Dermis microvascular lymphatic vessel endothelial cell (primary cell): ENCODE data around the gene DNAJC7. TPM values are rescaled to one million over a fixed set of nuclear protein-coding genes. Genes with fewer than 3 reads are reported as not detected.
"Not testable (repeated sequence)": the region's sequence is repeated elsewhere in the genome, so short reads cannot be mapped to it uniquely, and the experiment has no call there.

Source experiments
- DNase-seq, 2 donors: peaks; one replicate each; pipeline versions ENCODE4 v3.0.0 to v3.0.0-alpha.2; 2010; ENCODE audit warnings: low read depth in 2 of 2
- total RNA-seq: library from RNA; depleted of rRNA; stranded (reverse); fragments of >200 nt; gene quantifications from 2 replicates; pipeline ENCODE4 v1.2.1, GENCODE V29; 2014

The DNAJC7 gene
- total RNA-seq, 1 donor from 2014 or later = 59.8 TPM

DNA sequence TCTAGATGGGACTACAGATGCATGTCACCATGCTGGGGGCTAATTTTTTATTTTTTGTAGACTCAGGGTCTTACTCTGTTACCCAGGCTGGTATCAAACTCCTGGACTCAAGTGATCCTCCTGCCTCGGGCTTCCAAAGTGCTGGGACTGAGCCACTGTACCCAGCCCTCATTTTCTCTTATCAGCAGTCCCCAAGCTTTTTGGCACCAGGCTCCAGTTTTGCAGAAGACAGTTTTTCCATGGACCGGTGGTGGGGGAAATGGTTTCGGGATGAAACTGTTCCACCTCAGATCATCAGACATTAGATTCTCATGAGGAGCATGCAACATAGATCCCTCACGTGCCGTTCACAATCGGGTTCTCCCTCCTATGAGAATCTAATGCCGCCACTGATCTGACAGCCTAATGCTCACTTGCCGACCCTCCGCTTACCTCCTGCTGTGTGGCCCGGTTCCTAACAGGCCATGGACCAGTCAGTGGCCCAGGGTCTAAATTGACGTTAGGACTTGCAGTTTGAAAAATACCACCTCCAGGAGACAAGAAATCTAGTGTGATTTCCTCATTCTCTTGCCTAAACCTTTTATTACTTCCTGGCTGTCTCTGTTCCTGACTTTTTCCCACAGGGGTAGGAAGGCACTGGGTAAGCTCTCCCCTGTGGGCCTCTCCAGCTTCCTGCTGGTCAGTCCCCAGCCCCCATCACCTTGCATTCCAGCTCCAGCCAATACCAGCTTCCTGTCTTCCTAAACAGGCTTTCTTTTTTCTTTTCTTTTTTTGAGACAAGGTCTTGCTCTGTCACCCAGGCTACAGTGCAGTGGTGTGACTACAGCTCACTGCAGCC, 60.0 kb downstream of the DNAJC7 start:
- peak in 1 of 2 donors; percentile 53 for DNase-seq

DNA sequence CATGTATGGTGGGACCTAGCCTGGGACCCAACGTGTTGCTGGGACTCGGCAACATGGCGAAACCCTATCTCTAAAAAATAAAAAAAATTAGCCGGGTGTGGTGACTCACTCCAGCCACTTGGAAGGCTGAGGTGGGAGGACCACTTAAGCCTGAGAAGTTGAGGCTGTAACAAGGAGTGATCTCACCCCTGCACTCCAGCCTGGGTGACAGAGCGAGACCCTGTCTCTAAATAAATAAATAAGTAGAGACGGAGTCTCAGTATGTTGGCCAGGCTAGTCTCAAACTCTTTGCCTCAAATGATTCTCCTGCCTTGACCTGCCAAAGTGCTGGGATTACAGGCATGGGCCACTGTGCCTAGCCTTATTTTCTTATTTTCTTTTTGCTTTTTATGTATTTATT, 60.7 kb downstream of the DNAJC7 start:
- no peak for DNase-seq

- DNase-seq = no peak
Observed at GRCh38 chr17:41948762-41949460, 68.3 kb downstream of the DNAJC7 start.

DNA sequence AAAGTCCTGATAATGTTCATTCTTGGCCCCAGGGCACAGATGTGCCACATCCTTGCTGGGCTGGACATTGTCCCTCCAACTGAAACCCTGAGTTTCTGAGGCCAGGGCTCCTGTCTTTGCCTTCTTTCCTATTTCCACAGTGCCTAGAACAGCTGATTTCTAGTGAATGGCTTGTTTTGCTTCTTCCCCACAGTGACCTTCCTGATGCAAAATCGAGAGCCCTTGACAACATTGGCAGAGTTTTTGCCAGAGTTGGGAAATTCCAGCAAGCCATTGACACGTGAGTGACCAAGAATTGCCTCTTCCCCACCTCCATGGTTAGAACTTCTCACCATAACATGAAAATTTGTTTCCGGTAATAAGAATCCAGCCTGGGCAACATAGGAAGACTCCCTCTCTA, 72.3 kb downstream of the DNAJC7 start:
- DNase-seq = no peak

DNA sequence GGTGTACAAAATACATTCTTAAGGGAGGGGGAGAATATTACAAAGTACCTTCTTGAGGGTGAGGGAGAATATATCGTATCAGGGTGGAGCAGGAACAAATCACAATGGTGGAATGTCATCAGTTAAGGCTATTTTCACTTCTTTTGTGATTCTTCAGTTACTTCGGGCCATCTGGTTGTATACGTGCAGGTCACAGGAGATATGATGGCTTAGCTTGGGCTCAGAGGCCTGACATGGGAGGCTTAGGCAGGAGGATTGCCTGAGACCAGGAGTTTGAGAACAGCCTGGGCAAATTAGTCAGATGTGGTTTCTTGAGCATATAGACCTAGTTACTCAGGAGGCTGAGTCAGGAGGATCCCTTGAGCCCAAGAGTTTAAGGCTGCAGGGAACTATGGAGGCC, 73.7 kb downstream of the DNAJC7 start:
- no peak for DNase-seq

DNA sequence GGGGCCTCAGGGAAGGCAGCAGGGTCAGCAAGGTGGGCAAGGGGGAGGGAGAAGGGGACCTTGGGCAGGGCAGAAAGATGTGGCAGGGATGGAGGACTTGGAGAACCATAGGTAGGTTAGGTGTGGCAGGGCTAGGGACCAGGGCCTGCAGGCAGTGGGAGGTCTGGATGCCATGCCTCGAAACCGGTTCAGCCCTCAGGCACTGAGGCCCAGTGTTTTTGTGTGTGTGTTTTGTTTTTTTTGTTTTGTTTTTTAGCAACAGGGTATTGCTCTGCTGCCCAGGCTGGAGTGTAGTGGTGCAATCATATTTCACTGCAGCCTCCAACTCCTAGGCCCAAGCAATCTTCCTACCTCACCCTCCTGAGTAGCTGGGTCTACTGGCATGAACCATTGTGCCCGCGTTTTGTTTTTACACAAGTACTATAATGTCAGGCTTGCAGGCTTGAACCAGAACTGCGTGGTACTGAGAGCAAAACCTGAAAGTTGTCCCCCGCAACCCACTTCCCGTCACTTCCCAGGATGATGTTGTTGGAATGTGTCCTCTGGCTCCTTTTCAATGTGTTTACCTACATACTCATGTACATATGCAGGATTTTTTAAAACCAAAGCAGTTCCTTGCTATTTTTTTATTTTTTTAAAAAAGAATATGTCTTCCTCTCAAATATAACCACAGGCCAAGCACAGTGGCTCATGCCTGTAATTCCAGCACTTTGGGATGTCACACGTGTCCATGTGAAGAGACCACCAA, 74.4 kb downstream of the DNAJC7 start:
- no peak for DNase-seq

DNA sequence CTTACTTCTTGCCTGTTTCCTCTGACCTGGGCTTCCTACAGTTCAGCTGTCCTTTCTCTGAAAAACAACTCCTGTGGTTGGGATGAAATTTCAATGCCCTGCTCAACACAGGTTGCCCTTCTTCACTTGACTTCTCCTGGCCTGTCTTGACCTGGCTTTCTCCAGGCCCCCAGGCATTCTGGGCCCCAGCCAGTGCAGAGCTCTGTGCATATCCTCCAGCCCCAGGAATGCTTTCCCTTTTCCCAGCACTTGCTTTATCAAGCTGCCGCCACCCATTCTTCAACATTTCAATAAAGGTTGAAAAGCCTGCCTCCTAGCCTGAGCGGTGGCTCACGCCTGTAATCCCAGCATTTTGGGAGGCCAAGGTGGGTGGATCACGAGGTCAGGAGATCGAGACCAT, 76.1 kb downstream of the DNAJC7 start:
- DNase-seq = no peak

DNA sequence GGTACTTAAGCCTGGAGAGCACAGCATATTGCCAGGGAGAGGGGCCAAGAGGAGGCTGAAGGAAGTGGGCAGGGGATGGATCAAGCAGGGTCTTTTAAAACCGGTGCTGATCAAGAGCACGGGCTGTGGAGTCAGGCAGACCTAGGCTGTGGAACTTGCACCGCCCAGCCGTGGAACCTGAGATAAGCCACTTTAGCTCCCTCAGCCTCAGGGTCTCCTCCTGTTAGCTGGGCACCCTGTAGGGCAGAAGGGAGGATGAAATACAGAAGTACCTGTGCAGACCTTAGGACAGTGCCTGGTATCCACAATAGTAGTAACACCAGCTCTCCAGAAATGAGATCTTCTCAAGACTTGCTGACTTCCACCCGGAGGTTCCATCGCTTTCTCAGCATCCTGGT, 77.5 kb downstream of the DNAJC7 start:
- no peak for DNase-seq

- no peak for DNase-seq
Observed at GRCh38 chr17:41939044-41939692, 78.1 kb downstream of the DNAJC7 start.

DNA sequence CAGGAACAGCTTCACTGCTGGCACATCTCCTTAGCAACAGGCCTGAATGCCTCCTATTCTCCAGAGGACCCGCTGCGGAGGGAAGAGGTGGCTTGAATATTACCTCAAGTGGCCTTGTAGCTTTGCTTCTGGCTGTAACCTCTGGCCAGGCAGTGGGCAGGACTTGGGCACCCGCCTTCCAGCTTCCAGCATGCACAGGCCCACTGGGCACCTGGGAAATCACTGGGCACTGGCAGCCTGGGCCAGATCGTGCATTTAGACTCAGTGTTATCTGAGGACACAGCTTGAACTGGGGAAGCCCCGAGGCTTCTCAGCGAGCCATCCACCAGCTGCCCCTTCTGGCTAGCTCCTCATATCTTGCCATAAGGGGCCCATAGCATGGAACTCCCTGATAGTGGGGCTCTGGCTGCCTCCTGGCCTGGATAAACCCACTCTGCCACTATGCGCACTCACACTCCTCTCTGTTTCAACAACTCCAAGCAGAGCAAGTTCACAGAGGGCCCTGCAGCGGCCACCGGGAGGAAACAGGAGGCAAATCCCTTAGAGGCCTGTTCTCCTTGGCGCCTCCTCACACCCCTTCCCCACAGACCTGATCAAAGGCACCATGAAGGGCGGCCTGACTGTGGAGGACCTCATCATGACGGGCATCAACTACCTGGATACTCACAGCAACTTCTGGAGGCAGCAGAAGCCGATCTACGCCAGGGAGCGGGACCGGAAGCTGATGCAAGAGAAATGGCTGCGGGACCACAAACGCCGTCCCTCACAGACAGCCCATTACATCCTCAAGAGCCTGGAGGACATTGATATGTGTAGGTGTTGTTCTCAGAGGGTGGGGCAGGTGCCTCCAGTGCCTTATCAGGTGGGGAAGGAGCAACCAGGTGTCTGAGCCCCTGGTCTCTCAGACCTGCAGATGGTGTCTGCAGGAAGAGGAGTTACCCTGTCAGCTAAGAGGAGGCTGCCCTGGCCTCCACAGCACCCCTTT, 79.0 kb downstream of the DNAJC7 start:
- DNase-seq = no peak

GRCh38 chr17:41935641-41936040, 81.6 kb downstream of the DNAJC7 start:
- no peak for DNase-seq

DNA sequence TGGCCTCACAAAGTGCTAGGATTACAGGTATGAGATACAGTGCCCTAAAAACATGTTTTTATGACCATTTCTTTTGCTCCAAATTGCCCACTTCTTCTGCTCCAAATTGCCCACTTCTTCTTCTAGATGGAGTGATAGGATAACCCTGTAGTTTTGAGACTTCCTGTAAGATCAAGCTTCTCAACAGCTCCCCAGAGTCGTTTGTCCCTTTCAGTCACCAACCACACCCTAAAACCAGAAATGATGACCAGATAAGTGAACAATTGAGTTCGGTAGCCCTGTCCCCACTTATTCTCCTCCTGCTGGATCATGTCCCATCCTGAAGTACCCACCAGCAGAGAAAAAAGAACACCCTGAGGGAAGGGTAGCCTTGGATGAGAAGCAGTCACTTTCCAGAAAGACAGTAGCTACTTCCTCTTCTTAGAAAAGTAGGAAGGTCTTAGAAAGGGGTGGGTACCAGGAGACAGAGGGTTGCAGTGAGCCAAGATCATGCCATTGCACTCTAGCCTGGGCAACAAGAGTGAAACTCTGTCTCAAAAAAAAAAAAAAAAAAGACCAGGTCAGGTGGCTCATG, 84.3 kb downstream of the DNAJC7 start:
- no peak for DNase-seq

GRCh38 chr17:41931715-41932114, 85.5 kb downstream of the DNAJC7 start:
- not testable (repeated sequence) for DNase-seq

DNA sequence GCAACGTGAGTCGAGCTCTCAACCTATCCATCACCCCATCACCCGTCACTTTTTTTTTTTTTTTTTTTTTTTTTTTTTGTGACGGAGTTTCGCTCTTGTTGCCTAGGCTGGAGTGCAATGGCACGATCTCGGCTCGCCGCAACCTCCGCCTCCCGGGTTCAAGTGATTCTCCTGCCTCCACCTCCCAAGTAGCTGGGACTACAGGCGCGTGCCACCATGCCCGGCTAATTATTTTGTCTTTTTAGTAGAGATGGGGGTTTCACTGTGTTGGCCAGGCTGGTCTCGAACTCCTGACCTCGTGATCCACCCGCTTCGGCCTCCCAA, 86.4 kb downstream of the DNAJC7 start:
- DNase-seq = not testable (repeated sequence)

DNA sequence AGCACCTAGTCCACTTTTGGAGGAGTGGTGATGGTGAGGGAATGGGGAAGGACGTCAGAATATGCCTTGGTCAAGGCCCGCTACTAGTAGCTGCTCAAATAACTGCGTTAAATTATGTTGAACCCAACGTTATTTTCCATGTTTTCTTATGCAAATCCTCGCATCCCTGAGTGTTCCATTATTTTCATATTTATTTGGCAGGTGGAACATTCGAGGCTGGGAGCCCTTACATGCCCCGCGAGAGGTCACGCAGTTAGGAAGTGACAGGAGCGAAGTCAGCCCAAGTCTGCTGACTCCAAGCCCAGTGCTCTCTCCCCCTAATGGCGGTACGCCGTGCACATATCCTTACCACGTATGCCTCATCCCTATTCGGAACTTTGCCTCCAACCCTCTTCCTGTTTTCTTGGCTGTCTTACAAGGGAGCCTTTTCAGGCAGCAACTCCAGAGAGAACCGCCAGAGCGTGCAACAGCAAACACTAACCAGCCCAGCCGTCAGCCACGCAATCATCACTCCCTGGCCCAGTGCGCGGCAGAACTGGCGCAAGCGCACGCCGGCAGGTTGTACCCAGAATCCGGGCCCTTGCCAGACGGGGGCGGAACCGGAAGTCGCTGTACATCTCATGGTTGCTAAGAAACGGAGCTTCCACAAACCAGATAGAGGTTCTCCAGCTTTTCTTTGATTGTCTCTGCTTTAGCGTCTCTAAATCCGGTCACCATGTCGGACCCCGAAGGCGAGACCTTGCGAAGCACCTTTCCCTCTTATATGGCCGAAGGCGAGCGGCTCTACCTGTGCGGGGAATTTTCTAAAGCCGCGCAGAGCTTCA, 87.0 kb downstream of the DNAJC7 start, which contains the start of gene ODAD4:
ODAD4 (plus strand) TSS at position 609 of the 824 bp plus-strand sequence; CDS start at position 716, 107 bp downstream.
- peak; percentile 87 to 97 for DNase-seq

DNA sequence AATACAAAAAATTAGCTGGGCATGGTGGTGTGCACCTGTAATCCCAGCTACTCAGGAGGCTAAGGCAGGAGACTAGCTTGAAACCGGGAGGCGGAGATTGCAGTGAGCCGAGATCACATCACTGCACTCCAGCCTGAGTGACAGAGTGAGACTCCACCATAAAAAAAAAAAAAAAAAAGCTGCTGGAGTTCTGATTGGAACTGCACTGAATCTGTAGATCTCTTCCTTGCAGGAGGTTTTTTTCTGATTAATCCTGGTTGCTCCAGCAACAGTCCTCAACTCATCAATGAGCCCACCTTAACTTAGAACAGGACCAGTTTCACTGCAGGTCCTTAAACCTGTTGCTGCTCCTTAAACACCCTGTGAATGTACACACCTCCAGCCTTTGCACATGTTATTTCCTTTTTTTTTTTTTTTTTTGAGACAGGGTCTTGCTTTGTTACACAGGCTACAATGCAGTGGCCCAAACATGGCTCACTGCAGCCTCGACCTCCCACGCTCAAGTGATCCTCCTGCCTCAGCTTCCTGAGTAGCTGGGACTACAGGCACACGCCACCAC, 88.5 kb downstream of the DNAJC7 start:
- DNase-seq = no peak
